ENCODE measurements around the gene SH3YL1. TPM values are rescaled to one million over a fixed set of nuclear protein-coding genes. Genes with fewer than 3 reads are reported as not detected.

SH3YL1 gene
- total RNA-seq, 1 experiment from 2014 or later: 84.7 TPM

- POLR2A ChIA-PET (ENCODE audit: unreplicated experiment): no interaction called here
- no peaks in the 10 kb centered on the region for H3K4me1 ChIP-seq (replicated peaks; ENCODE audit: insufficient read depth)
- no peaks in the 10 kb centered on the region for H3K9me3 ChIP-seq (ENCODE audit: insufficient read depth, low read depth)
- no peak for DNase-seq
- intact Hi-C loops (cut with micrococcal nuclease; ENCODE audit: unreplicated experiment): no loop called here
- H3K27me3 ChIP-seq (ENCODE audit: insufficient read depth, low read depth): no peaks in the 10 kb centered on the region
- no peaks in the 10 kb centered on the region for H3K9me2 ChIP-seq (ENCODE audit: insufficient read depth)
- H3F3A ChIP-seq (ENCODE audit: insufficient read depth, low read depth): peaks cover 20% of the 10 kb centered on the region; the same call in 1 of the 2 replicates
- peaks cover under 1% of the 10 kb centered on the region; the same call in 1 of the 2 replicates for H4K20me1 ChIP-seq (ENCODE audit: insufficient read depth)
- CTCF ChIA-PET: no interaction called here
- no peaks in the 10 kb centered on the region for H3K79me2 ChIP-seq (ENCODE audit: low read depth)
- TF ChIP-seq EZH2 (IDR thresholded peaks at IDR 0.05; ENCODE audit: low read depth) (no peak), CTCF (conservative IDR thresholded peaks at IDR 0.05) (no peak)
- H3K4me2 ChIP-seq: no peak overlapping the region
- H3K27ac ChIP-seq: no peak overlapping the region
- peaks cover 10% of the 10 kb centered on the region for H3K36me3 ChIP-seq (ENCODE audit: low read depth)
- BruUV-seq (replicated peaks): no TSS peak
- no peak overlapping the region for H3K4me3 ChIP-seq
- no peak overlapping the region for H2AFZ ChIP-seq
These were observed 21.2 kb upstream of the SH3YL1 start for GRCh38 chr2:284896-285492.

- no peak overlapping the region for H2AFZ ChIP-seq
- H4K20me1 ChIP-seq (ENCODE audit: insufficient read depth): peaks cover 8% of the 10 kb centered on the region; the same call in 1 of the 2 replicates
- H3K27ac ChIP-seq: no peak overlapping the region
- no peaks in the 10 kb centered on the region for H3K9me3 ChIP-seq (ENCODE audit: insufficient read depth, low read depth)
- no peaks in the 10 kb centered on the region for H3K9me2 ChIP-seq (ENCODE audit: insufficient read depth)
- no peak for DNase-seq
- no peak overlapping the region for H3K4me2 ChIP-seq
- CTCF ChIA-PET: no interaction called here
- TF ChIP-seq EZH2 (IDR thresholded peaks at IDR 0.05; ENCODE audit: low read depth) (no peak), CTCF (conservative IDR thresholded peaks at IDR 0.05) (no peak)
- no peaks in the 10 kb centered on the region for H3K4me1 ChIP-seq (replicated peaks; ENCODE audit: insufficient read depth)
- BruUV-seq (replicated peaks): no TSS peak
- peaks cover 20% of the 10 kb centered on the region; the same call in 1 of the 2 replicates for H3F3A ChIP-seq (ENCODE audit: insufficient read depth, low read depth)
- intact Hi-C loops (cut with micrococcal nuclease; ENCODE audit: unreplicated experiment): no loop called here
- POLR2A ChIA-PET (ENCODE audit: unreplicated experiment): interaction anchor here (0.6 kb wide), 1 partner anchor 26 kb away, joined by 3 read pairs; no protein-coding TSS in a partner anchor
- H3K36me3 ChIP-seq (ENCODE audit: low read depth): peaks cover 17% of the 10 kb centered on the region
- H3K27me3 ChIP-seq (ENCODE audit: insufficient read depth, low read depth): no peaks in the 10 kb centered on the region
- no peak overlapping the region for H3K4me3 ChIP-seq
- H3K79me2 ChIP-seq (ENCODE audit: low read depth): no peaks in the 10 kb centered on the region
These were observed 20.4 kb upstream of the SH3YL1 start for GRCh38 chr2:283996-284794.

DNA sequence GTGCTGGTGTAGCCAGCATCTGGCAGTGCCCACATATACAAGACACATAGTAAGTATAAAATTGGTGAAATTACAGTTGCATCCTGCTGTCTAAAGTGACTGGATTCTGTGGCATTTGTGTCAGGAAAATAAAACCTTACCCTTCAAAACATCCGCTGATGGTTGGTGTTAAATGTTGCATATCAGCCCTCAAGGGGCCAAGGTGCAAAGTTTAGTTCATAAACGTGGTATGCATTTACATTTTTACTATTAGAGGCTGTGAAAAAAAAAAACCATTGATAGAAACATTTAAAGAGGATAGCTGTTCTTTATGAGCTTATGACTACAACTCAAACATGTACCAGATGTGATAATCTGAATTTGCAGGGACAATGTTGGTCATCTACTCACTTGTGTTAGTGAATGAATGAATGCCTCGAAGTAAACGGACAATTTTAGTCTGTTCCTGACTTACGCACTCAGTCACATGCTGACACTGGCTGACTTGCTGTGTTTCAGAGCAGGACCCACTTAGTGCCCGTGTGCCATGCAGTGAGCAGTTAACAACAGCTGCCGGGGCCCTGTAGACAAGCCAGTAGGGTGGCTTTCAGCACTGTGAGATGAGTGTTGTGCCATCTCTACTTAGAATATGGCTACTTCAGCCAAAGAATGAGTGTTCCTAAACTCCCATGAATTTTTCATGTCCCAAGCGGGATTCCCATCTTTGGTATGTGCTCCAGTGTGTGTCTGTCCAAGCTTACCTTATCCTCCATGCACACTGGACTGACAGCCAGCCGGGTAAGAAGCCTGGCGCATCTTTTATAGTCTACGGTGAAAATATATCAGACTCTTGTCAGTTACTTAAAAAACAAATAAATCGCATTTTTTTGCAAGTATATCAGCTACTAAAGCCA, 18.8 kb upstream of the SH3YL1 start:
- CTCF ChIA-PET: no interaction called here

More for the DNA sequence above, 18.8 kb upstream of the SH3YL1 start:
- no peak overlapping the region for H3K4me2 ChIP-seq
- POLR2A ChIA-PET (ENCODE audit: unreplicated experiment): interaction anchor here (0.6 kb wide), 1 partner anchor 60 kb away, joined by 3 read pairs; no protein-coding TSS in a partner anchor
- no peaks in the 10 kb centered on the region for H3K4me1 ChIP-seq (replicated peaks; ENCODE audit: insufficient read depth)
- H3K27me3 ChIP-seq (ENCODE audit: insufficient read depth, low read depth): no peaks in the 10 kb centered on the region
- intact Hi-C loops (cut with micrococcal nuclease; ENCODE audit: unreplicated experiment): no loop called here
- H3K9me3 ChIP-seq (ENCODE audit: insufficient read depth, low read depth): no peaks in the 10 kb centered on the region
- DNase-seq: no peak
- no peak overlapping the region for H2AFZ ChIP-seq
- H4K20me1 ChIP-seq (ENCODE audit: insufficient read depth): peaks cover 9% of the 10 kb centered on the region; the same call in 1 of the 2 replicates
- H3K4me3 ChIP-seq: no peak overlapping the region
- no peak overlapping the region for H3K27ac ChIP-seq
- TF ChIP-seq CTCF (conservative IDR thresholded peaks at IDR 0.05): no peak
- no peak for TF ChIP-seq EZH2 (IDR thresholded peaks at IDR 0.05; ENCODE audit: low read depth)
- H3K36me3 ChIP-seq (ENCODE audit: low read depth): peaks cover 28% of the 10 kb centered on the region
- H3K9me2 ChIP-seq (ENCODE audit: insufficient read depth): no peaks in the 10 kb centered on the region
- no TSS peak for BruUV-seq (replicated peaks)
- peaks cover 20% of the 10 kb centered on the region; the same call in 1 of the 2 replicates for H3F3A ChIP-seq (ENCODE audit: insufficient read depth, low read depth)
- no peaks in the 10 kb centered on the region for H3K79me2 ChIP-seq (ENCODE audit: low read depth)
